Measurements from ENCODE around the gene TFF2.

TFF2 gene

DNA sequence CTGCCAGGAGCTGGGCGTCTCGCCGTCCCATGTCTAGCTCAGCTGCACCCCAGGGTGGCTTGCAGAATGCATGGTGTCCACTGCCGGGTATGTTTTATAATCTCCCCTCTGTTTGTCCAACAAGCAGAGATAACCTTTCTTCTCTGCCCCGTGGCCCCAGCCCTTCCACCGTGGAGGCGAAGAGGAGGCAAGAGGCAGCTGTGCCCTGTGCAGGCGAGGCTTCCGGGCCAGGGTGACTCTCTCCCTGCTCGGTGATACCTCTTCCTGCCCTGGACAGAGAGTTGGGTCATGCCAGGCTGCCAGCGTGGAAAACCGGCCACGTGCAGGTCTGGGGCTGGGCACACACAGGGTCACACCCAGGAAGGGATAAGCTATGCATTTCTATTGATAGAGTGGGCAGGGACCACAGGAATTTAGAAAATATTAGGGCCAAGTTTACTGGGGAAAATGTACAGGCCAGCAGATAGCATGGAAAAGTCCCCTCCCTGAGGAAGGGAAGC, at the start of gene TFF2:
TFF2 (minus strand) TSS at position 68 of the 500 bp plus-strand sequence; CDS start at position 31, 37 bp downstream.
- DNase-seq: no peak

DNA sequence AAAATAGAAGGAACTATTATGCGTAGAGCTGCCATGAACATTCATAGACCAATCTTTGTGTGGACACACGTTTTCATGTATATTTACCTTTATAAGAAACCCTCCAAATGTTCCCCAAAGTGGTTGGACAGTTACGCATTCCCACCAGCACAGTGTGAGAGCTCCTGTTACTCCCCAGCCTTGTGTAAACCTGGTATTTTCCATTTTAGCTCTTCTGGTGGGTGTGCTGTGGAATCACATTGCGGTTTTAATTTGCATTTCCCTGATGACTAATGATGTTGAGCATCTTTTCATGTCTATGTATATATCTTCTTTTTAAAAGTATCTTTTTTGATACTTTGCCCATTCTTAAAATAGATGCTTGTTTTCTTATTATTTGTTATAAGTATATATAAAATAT, 49.7 kb upstream of the TFF2 start:
- DNase-seq: peak; percentile 23

- no peak for DNase-seq
These were observed 47.7 kb upstream of the TFF2 start for GRCh38 chr21:42398436-42399028.

DNA sequence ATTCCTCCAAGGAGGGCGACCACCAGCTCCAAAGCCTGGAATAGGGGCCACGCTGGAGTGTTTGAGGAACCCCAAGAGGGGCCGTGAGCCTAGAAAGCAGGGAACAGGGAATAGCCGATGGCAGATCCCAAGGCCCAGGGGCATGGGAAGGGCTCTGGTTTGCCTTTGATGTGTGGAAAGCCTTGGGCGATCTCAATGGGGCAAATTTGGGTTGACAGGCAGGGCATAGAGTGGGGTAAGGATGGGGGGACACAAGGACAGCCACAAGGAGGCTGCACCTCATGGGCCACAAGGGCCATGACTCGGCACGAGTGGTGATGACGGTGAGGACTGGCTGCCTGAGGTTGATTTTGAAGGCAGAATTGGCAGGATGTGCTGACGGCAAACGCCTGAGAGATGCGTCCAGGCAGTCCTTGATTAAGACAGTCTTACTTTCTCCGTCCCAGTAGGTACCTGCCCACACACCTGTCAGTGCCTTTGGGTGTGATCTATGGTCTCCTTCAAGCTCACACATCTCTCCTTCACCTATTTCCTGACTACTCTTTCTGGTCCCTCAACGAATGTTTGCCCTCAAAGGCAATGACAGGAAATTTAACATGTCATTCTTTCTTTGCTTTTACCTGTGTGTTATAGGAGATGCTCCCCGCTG, 47.1 kb upstream of the TFF2 start:
- no peak for DNase-seq

DNA sequence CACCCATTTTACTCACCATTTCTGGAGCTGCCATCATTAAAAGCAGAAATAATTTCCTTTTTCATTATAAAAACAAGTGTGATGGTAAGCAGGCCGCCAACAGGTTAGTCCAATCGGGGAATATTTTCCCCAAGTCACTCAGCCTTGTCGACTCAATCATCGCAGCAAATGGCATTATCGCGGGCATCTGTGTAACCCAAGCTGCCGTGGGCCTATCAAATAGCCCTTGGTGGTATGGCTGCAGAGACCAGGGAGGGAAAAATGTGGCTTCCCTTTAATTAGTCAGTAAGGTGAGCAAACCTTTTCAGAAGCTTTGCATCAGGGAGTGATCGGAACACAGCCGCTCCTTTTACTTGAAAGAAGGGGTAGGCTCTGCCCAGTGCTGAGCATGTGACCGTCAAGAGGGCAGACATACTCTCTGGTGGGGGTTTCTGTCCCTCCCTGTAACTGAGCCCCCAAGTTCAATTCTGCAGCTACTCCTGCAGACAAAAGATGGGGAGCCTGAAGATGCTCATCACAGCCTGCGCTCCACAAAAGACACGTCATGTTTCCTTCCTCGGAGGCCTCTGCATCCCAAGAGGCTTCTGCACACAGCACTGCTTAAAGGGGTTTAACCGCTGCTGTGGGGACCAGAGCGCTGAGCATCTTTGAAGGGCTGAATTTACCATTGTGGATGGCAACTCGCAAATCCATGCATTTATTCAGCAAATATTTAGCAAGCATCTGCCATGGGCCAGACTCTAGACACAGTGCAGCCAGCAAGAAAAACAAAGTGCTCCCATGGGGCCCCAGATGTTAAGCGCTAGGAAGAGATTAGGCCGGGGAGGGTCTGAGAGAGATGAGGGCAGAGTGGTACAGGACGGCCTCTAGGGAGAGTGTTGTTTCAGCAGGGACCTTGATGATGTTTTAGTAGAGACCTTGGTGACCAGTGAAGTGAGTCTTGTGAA, 46.3 kb upstream of the TFF2 start:
- no peak for DNase-seq

DNA sequence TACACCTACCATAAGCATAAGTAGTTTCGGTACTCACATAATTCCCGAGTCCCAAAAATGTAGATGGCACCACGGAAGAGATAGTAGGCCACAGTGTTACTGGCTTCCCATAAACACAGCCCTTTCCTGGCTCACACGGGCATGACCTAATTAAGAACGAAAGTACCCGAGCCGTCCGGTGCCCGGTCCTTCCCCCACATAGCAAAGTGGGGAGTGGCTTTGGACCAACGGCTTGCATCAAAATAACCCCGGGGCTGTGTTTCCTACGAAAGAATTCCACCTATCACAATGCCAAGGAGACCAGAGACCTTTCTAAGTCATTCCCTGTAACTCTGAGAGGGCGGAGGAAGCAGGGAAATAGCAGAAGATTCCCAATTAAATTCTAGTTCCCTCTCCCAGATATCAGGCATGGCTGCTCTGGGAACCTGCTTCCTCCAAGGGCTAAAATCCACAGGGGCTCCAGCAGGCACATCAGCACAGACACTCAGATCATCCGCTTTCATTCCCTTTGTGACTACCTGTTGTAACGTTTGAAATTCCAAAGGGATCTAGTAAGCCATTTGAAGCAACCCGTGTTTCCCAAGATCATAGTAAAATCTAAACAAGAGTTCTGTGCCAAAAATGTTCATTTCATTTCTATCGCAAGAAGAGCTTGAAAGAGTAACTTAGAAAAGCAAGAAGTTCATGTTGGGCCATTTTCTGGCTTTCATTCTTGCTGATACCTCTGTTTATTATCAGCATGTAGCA, 45.3 kb upstream of the TFF2 start, which contains the start of gene TMPRSS3:
TMPRSS3 (minus strand) TSS at position 148 of the 747 bp plus-strand sequence. CDS start 635 bp downstream, outside the sequence.
- DNase-seq: peak; percentile 48

DNA sequence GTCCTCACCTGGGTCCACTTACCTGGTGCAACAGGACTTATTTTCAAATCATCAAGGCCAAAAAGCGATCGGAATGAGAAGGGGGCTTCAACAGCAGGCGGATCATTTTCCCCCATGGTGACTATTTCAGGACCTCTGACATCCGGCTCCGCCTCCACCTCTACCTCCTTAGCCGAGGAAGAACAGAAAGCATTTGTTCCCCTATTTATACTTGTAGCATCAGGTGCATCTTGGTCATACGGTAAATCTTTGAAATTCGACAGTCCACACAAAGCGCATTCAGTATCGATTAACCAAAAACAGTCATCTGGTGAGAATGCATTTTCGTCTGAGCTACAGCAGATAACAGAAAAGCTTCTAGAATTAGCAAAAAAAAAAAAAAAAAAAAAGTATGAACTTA, 44.5 kb upstream of the TFF2 start:
- no peak for DNase-seq

DNA sequence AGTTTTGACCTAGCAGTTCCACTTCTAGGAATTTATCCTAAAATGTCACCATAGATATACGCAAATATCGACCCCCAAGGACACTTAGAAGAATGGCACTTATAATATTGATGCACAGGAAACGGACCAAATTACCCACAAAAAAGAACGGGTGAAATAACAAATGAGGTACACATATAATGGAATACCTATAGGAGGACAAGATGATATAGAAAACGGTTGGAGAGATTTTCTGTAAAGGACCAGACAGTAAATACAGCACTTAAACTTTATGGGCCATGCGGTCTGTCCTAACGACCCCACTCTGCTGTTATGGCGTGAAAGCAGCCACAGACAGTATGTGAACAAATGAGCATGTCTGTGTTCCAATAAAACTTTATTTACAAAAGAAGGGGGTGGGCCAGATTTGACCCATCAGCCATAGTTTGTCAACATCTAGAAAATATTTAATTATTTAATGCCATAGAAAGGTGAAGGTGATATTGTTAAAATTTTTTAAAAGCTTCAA, 42.7 kb upstream of the TFF2 start:
- no peak for DNase-seq

- DNase-seq: no peak
These were observed 42.1 kb upstream of the TFF2 start for GRCh38 chr21:42392731-42393442.

DNA sequence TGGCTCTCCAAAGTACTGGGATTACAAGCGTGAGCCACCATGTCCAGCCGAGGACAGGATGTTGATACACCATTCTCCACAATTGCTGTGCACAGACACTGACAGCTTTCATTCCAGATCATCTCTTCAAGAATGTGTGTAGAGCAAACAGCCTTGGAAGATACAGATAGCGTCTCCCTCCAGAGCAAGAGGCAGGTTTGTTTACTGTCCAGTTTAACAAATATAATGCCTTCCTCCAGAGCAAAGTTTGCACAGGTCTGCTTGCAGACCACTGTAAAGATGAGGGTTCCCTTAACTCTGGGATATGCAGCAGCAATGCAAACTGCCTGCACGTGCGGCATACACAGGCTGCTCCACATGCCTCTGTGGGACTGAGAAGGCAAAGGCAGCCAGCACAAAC, 40.5 kb upstream of the TFF2 start:
- no peak for DNase-seq

DNA sequence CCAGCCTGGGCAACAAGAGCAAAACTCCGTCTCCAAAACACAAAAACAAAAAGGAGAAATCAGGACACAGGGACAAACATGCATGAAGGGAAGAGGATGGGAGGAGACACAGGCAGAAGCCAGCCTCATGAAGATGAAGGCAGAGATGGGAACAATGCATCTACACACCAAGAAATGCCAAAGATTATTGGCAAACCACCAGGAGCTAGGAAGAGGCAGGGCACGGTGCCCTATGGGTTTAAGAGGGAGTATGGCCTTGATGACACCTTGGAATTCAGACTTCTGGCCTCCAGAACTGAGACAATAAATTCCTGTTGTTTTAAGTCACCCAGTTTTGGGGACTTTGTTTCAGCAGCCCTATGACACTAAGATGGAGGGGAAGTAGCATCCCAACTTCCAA, 39.9 kb upstream of the TFF2 start:
- no peak for DNase-seq

DNA sequence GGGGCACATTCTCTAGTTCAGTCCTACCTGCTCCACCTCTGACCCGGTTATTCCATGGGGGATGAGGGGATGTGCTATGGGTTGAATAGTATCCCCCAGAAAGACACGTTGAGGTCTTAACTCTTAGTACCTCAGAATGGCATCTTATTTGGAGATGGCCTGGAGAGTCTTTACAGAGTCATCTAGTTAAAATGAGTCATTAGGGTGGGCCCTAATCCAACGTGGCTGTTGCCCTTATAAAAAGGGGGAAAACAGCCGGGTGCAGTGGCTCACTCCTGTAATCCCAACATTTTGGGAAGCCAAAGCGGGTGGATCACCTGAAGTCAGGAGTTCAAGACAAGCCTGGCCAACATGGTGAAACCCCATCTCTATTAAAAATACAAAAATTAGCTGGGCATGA, 39.4 kb upstream of the TFF2 start:
- DNase-seq: no peak

DNA sequence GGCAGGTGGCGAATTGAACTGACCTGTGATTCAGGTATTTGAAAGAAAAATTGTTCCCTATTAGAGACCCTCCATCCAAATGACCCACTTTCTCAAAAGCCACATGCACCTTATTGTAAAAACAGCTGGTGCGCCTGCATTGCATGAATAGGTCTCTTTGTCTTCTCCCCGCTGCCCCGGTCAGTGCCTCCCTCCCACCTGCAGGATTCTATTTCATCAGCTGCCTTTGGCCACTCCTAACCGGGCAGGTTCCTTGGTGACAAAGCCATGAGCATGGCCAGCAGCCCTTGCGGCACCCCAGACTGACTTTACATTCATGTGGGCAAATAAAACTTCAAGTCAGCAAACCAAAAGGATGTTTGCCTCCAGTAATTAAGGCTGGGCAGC, 38.6 kb upstream of the TFF2 start:
- no peak for DNase-seq

DNA sequence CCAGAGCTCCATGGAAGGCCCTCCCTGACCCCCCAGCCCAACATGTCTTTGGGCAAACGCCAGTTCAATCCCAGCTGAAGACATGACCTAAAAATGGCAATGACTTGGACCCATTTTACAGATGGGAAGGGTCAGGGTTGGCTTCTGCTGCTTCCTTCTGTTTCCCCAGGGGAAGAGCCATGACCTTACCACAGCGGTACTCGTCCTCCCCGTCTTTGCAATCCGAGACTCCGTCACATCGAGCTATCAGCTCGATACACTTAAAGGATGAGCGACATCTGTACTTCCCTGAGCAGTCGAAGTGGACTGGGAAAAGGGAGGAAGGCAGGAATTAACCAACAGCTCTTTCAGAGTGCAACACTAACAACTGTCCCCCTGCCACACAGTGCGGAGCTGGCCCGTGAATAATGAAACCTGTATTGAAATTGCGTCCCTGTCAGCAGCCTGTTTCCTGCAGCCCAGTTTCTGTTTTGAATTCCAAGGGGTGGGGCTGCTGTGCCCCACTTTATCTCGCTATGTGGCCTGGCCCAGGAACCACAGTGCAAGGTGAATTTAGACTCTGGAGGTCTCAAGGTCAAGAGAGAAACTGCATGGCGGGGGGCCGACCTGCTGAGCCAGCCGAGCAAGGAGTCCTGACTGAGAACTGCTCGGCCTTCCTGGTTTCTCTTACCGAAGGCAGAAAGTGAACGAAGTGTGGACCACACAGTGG, 38.1 kb upstream of the TFF2 start:
- DNase-seq: no peak

GRCh38 chr21:42387843-42388340, 37.1 kb upstream of the TFF2 start:
- no peak for DNase-seq

- DNase-seq: no peak
These were observed 36.4 kb upstream of the TFF2 start for GRCh38 chr21:42387164-42387563.

GRCh38 chr21:42386034-42386591, 35.3 kb upstream of the TFF2 start:
- DNase-seq: no peak

- no peak for DNase-seq
These were observed 34.8 kb upstream of the TFF2 start for GRCh38 chr21:42385619-42386018.

DNA sequence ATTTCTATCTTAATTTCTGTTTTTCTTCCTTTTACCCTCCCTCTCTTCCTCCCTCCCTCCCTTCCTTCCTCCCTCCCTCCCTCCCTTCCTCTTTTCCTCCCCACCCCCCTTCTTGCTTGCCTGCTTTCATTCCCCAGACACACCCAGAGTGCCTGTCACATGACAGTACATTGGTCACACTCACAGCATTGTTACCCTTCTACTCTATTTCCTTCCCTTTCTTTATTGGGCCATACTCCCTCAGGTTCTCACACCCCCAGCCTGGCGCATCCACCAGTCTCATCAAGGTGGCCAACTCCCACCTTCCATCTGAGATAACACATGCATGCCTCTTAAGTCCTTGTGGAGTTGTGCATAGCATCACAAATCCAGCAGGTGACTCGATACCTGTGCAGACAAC, 34.2 kb upstream of the TFF2 start:
- no peak for DNase-seq

DNA sequence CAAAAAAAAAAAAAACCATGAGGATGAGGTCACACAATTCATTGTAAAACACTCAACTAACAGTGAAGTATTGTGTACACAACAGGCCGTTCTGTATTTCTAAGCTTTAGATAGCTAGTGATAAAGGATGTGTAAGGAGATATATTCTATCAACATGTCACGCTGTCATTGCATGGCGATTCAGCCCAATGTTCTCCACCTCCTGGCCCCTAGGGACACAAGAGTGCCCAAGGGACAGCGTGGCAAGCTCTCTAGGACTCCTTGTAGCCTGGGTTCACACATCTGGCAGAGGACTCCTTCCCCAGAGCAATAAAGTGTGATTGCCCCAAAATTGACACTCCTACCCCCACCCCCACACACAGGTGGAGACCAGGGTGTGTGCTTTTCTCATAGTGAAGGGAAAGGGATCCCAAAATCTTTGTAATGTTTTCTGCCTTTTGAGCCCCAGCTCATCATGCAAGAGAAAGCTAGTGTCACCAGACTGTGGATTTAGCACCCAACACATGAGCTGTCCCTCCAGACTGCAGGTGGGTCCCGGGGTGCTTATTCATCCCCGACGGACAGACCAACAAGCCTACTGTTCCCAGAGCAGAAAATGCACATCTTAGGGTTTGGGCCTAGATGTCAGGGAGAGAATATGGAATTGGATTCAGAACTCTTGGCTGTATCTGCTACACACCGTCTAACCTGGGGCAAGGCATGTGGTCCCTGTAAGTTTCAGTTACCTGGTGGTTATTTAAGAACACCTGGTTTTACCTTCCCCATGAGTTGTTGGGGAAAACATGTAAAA, 33.6 kb upstream of the TFF2 start:
- DNase-seq: no peak
